ENCODE data around the gene SAPCD1.
A peak's percentile ranks its signal among the peaks of the same experiment; 100 is the strongest.
"Not testable (repeated sequence)": the region's sequence is repeated elsewhere in the genome, so short reads cannot be mapped to it uniquely, and the experiment has no call there.

SAPCD1 gene

GRCh38 chr6:31797588-31797987, 35.1 kb downstream of the SAPCD1 start:
- no peak for TF ChIP-seq CTCF (IDR thresholded peaks at IDR 0.05; ENCODE audit: unreplicated experiment in 3 of 3)
- Mint-ChIP-seq H3K27ac (peak overlapping the region; percentile 54 to 74 (median 55)), H3K36me3 (ENCODE audit: low read depth) (peaks cover 4% of the 10 kb centered on the region), H3K9me3 (no peaks in the 10 kb centered on the region), H3K4me1 (peaks cover 10% of the 10 kb centered on the region), H3K27me3 (ENCODE audit: low read depth) (no peaks in the 10 kb centered on the region), H3K4me3 (peak overlapping the region; percentile 23 to 71 (median 42))

- Mint-ChIP-seq H3K9me3 (no peaks in the 10 kb centered on the region), H3K27ac (no peak overlapping the region), H3K4me1 (no peaks in the 10 kb centered on the region), H3K36me3 (ENCODE audit: low read depth) (peaks cover 9% of the 10 kb centered on the region), H3K4me3 (no peak overlapping the region), H3K27me3 (ENCODE audit: low read depth) (no peaks in the 10 kb centered on the region)
- no peak for TF ChIP-seq CTCF (IDR thresholded peaks at IDR 0.05; ENCODE audit: unreplicated experiment in 3 of 3)
These were observed 37.3 kb downstream of the SAPCD1 start for GRCh38 chr6:31799781-31800180.

GRCh38 chr6:31801031-31801927, 38.8 kb downstream of the SAPCD1 start:
- H3K4me1 Mint-ChIP-seq; H3K36me3 Mint-ChIP-seq (ENCODE audit: low read depth); H3K27ac Mint-ChIP-seq; H3K27me3 Mint-ChIP-seq (ENCODE audit: low read depth); H3K9me3 Mint-ChIP-seq: not testable (repeated sequence)
- peak overlapping the region in 1 of 3 experiments; percentile 30 for H3K4me3 Mint-ChIP-seq

- no peak for TF ChIP-seq CTCF (IDR thresholded peaks at IDR 0.05; ENCODE audit: unreplicated experiment in 3 of 3)
- Mint-ChIP-seq H3K27ac (peak overlapping the region; percentile 79 to 94 (median 85)), H3K27me3 (ENCODE audit: low read depth) (no peaks in the 10 kb centered on the region), H3K4me3 (peak overlapping the region; percentile 88 to 96 (median 90)), H3K4me1 (peaks cover 15% of the 10 kb centered on the region), H3K36me3 (ENCODE audit: low read depth) (peaks cover 9% of the 10 kb centered on the region), H3K9me3 (no peaks in the 10 kb centered on the region)
These were observed 43.5 kb downstream of the SAPCD1 start for GRCh38 chr6:31805939-31806469.

- Mint-ChIP-seq H3K4me3 (peak within 1 kb of the TSS; percentile 88 to 96 (median 90)), H3K9me3 (no peaks in the 10 kb centered on the region), H3K4me1 (peaks cover 15% of the 10 kb centered on the region), H3K36me3 (ENCODE audit: low read depth) (peaks cover 5% of the 10 kb centered on the region), H3K27me3 (ENCODE audit: low read depth) (no peaks in the 10 kb centered on the region), H3K27ac (peak within 1 kb of the TSS; percentile 79 to 94 (median 85))
- peak in 2 of 3 experiments; percentile 2 to 39 for TF ChIP-seq CTCF (IDR thresholded peaks at IDR 0.05; ENCODE audit: unreplicated experiment in 3 of 3)
These were observed 44.2 kb downstream of the SAPCD1 start, which contains the start of gene LSM2 for GRCh38 chr6:31806470-31807272. TSS of gene LSM2 (minus strand) at chr6:31806966. CDS start at chr6:31806757, 209 bp downstream.

- H3K27me3 Mint-ChIP-seq (ENCODE audit: low read depth); H3K9me3 Mint-ChIP-seq; H3K36me3 Mint-ChIP-seq (ENCODE audit: low read depth): not testable (repeated sequence)
- Mint-ChIP-seq H3K4me1 (peaks cover 17% of the 10 kb centered on the region), H3K27ac (peak overlapping the region in 2 of 3 experiments; percentile 55 to 76), H3K4me3 (peak overlapping the region in 1 of 3 experiments; percentile 40)
These were observed 46.1 kb downstream of the SAPCD1 start for GRCh38 chr6:31808599-31808998.

Data from nephron (organoid).